H1 (cell line): ENCODE data around the gene PPP4R4. TPM values are rescaled to one million over a fixed set of nuclear protein-coding genes. Genes with fewer than 3 reads are reported as not detected.

Source experiments
- CTCF ChIA-PET: fragments of 300-600 bp; sonication (Branson Sonifier 250); formaldehyde crosslinking; loops from one replicate; lab custom pipeline; 2021; ENCODE audit not compliant: partially characterized antibody; lab: Charles Lee
- POLR2A ChIA-PET: fragments of 300-600 bp; sonication (Branson Sonifier 250); formaldehyde crosslinking; loops from one replicate; lab custom pipeline; 2021; ENCODE audit warnings: inconsistent platforms; ENCODE audit not compliant: partially characterized antibody; lab: Charles Lee
- DNase-seq, 2 experiments: peaks; one replicate each; pipeline versions ENCODE4 v3.0.0 to v3.0.0-alpha.2; 2010 to 2022; ENCODE audit warnings: low spot score in 2 of 2, low read depth in 1 of 2, mixed read lengths in 1 of 2
- FAIRE-seq: peaks from 2 replicates; lab custom pipeline; 2011; peaks lifted over from hg19 to GRCh38; lab: Jason Lieb, UNC
- H2AFZ ChIP-seq: 2 replicates; pipeline ENCODE4 v1.8.1; 2012; ENCODE audit warnings: low read length, inconsistent platforms
- H2AK5ac ChIP-seq: 2 replicates; pipeline ENCODE4 v1.6.1; 2013; ENCODE audit warnings: low read depth, low read length
- H2BK120ac ChIP-seq: replicated peaks from 2 replicates; pipeline ENCODE3; 2013; ENCODE audit warnings: low read depth, low read length, inconsistent platforms
- H2BK12ac ChIP-seq: 2 replicates; pipeline ENCODE4 v1.6.1; 2013; ENCODE audit warnings: low read depth, low read length
- H2BK15ac ChIP-seq: 2 replicates; pipeline ENCODE4 v1.6.1; 2013; ENCODE audit warnings: low read length
- H2BK20ac ChIP-seq: 2 replicates; pipeline ENCODE4 v1.6.1; 2013; ENCODE audit warnings: low read length
- H2BK5ac ChIP-seq: 2 replicates; pipeline ENCODE4 v1.6.1; 2013; ENCODE audit warnings: low read depth, low read length
- H3K14ac ChIP-seq: 2 replicates; pipeline ENCODE4 v1.6.1; 2013; ENCODE audit warnings: inconsistent platforms; ENCODE audit not compliant: insufficient read length
- H3K18ac ChIP-seq: 2 replicates; pipeline ENCODE4 v1.6.1; 2013; ENCODE audit warnings: low read length; ENCODE audit errors: extremely low read depth
- H3K23ac ChIP-seq: 2 replicates; pipeline ENCODE4 v1.6.1; 2013; ENCODE audit warnings: inconsistent platforms; ENCODE audit not compliant: insufficient read length
- H3K23me2 ChIP-seq: 2 replicates; pipeline ENCODE4 v1.6.1; 2013; ENCODE audit warnings: low read depth, low read length
- H3K27ac ChIP-seq: 2 replicates; pipeline ENCODE4 v1.6.1; 2011; ENCODE audit warnings: low read depth, low read length, inconsistent platforms
- H3K27me3 ChIP-seq, 4 experiments: replicated peaks in 1 of 4; 1 replicate in 1 of 4; 2 replicates in 3 of 4; pipeline versions ENCODE4 v1.6.1 to v1.8.1; 2011 to 2013; ENCODE audit warnings: low read length in 3 of 4, mild to moderate bottlenecking in 3 of 4, inconsistent platforms in 2 of 4, mixed read lengths in 2 of 4, moderate library complexity in 1 of 4; ENCODE audit not compliant: control insufficient read depth in 3 of 4, insufficient read depth in 3 of 4; ENCODE audit errors: extremely low read depth in 1 of 4
- H3K36me3 ChIP-seq, 4 experiments: 2 replicates each; pipeline versions ENCODE4 v1.6.1 to v1.8.1; 2011 to 2013; ENCODE audit warnings: mild to moderate bottlenecking in 4 of 4, low read length in 3 of 4, moderate library complexity in 2 of 4, control low read depth in 1 of 4, inconsistent platforms in 1 of 4; ENCODE audit not compliant: insufficient read depth in 4 of 4, control insufficient read depth in 2 of 4
- H3K4ac ChIP-seq: replicated peaks from 2 replicates; pipeline ENCODE3; 2013; ENCODE audit warnings: low read length, low read depth, mixed read lengths, inconsistent platforms; ENCODE audit not compliant: insufficient read length
- H3K4me1 ChIP-seq, 4 experiments: replicated peaks in 1 of 4; 1 replicate in 1 of 4; 2 replicates in 3 of 4; pipeline versions ENCODE4 v1.6.1 to v1.8.1; 2011 to 2013; ENCODE audit warnings: low read length in 3 of 4, inconsistent platforms in 2 of 4, mixed read lengths in 1 of 4; ENCODE audit not compliant: insufficient read depth in 4 of 4, control insufficient read depth in 3 of 4
- H3K4me2 ChIP-seq, 2 experiments: 2 replicates each; pipeline versions ENCODE4 v1.6.1 to v1.8.1; 2011 to 2013; ENCODE audit warnings: low read depth in 2 of 2, low read length in 2 of 2, control low read depth in 1 of 2, inconsistent platforms in 1 of 2, mild to moderate bottlenecking in 1 of 2; ENCODE audit not compliant: insufficient read depth in 1 of 2
- H3K4me3 ChIP-seq, 4 experiments: fragments of 200-600, 300-600 bp in 1 of 4; sonication (generic), shearing (Covaris generic), sonication (Bioruptor Twin) in 1 of 4; 2 replicates each; pipeline versions ENCODE4 v1.5.1 to v1.8.1; 2011 to 2016; ENCODE audit warnings: low read length in 4 of 4, low read depth in 3 of 4, control low read depth in 2 of 4, inconsistent platforms in 2 of 4, mild to moderate bottlenecking in 2 of 4, mixed read lengths in 1 of 4, moderate library complexity in 1 of 4; ENCODE audit not compliant: insufficient read depth in 2 of 4; ENCODE audit errors: extremely low read depth in 1 of 4
- H3K56ac ChIP-seq: replicated peaks from 2 replicates; pipeline ENCODE3; 2013; ENCODE audit warnings: low read depth, mild to moderate bottlenecking, mixed read lengths, low read length, inconsistent platforms; ENCODE audit not compliant: insufficient read length
- H3K79me1 ChIP-seq: 2 replicates; pipeline ENCODE4 v1.6.1; 2013; ENCODE audit warnings: low read depth, low read length, control low read depth
- H3K79me2 ChIP-seq, 2 experiments: 2 replicates each; pipeline versions ENCODE4 v1.6.1 to v1.8.1; 2012 to 2013; ENCODE audit warnings: low read length in 2 of 2, mild to moderate bottlenecking in 2 of 2, inconsistent platforms in 1 of 2; ENCODE audit not compliant: insufficient read depth in 2 of 2, control insufficient read depth in 1 of 2
- H3K9ac ChIP-seq, 4 experiments: replicated peaks in 1 of 4; 1 replicate in 1 of 4; 2 replicates in 3 of 4; pipeline versions ENCODE4 v1.6.1 to v1.8.1; 2011 to 2013; ENCODE audit warnings: low read depth in 3 of 4, low read length in 3 of 4, control low read depth in 2 of 4, mild to moderate bottlenecking in 2 of 4, moderate library complexity in 2 of 4, inconsistent platforms in 1 of 4; ENCODE audit errors: extremely low read depth in 1 of 4
- H3K9me3 ChIP-seq, 2 experiments: 2 replicates each; pipeline versions ENCODE4 v1.6.1 to v1.8.1; 2012 to 2013; ENCODE audit warnings: mild to moderate bottlenecking in 2 of 2, moderate library complexity in 2 of 2, control low read depth in 1 of 2, inconsistent platforms in 1 of 2, low read depth in 1 of 2, low read length in 1 of 2, mixed read lengths in 1 of 2; ENCODE audit not compliant: insufficient read depth in 2 of 2
- H4K20me1 ChIP-seq, 2 experiments: replicated peaks in 1 of 2; 2 replicates each; pipeline versions ENCODE3 to v1.8.1; 2011 to 2013; ENCODE audit warnings: inconsistent platforms in 2 of 2, low read length in 2 of 2, mild to moderate bottlenecking in 1 of 2; ENCODE audit not compliant: insufficient read depth in 2 of 2, control insufficient read depth in 1 of 2
- H4K5ac ChIP-seq: 2 replicates; pipeline ENCODE4 v1.6.1; 2013; ENCODE audit warnings: low read length, low read depth, mixed read lengths, inconsistent platforms; ENCODE audit not compliant: insufficient read length
- H4K8ac ChIP-seq: 2 replicates; pipeline ENCODE4 v1.8.0; 2013; ENCODE audit warnings: mild to moderate bottlenecking, moderate library complexity, low read length, inconsistent platforms; ENCODE audit not compliant: insufficient read depth; ENCODE audit errors: extremely low read depth
- H4K91ac ChIP-seq: replicated peaks from 2 replicates; pipeline ENCODE3; 2013; ENCODE audit warnings: low read length, mixed read lengths, inconsistent platforms; ENCODE audit not compliant: insufficient read length
- CBX5 ChIP-seq: fragments of 300-800, 300-1000 bp; sonication (generic); IDR thresholded peaks from 2 replicates; pipeline ENCODE4 v1.7.1; 2016; ENCODE audit warnings: antibody characterized with exemption, low read length, low read depth
- CTBP2 ChIP-seq: IDR thresholded peaks from 2 replicates; pipeline ENCODE4 v1.7.0; 2011; ENCODE audit warnings: borderline replicate concordance, mild to moderate bottlenecking, moderate library complexity, mixed read lengths, low read length; ENCODE audit not compliant: insufficient read depth, insufficient read length
- E2F6 ChIP-seq: IDR thresholded peaks from 2 replicates; pipeline ENCODE4 v1.6.1; 2012; ENCODE audit warnings: inconsistent platforms
- EP300 ChIP-seq, 2 experiments: IDR thresholded peaks; 1 replicate in 1 of 2; 2 replicates in 1 of 2; pipeline ENCODE4 v1.6.1; 2011 to 2012; ENCODE audit warnings: low read depth in 2 of 2, low read length in 2 of 2, mild to moderate bottlenecking in 2 of 2, borderline replicate concordance in 1 of 2, inconsistent platforms in 1 of 2, moderate library complexity in 1 of 2
- GTF2F1 ChIP-seq: IDR thresholded peaks from 2 replicates; pipeline ENCODE4 v1.6.1; 2012; ENCODE audit warnings: low read depth, low read length, improper control_type of control experiment, borderline replicate concordance
- KDM1A ChIP-seq: fragments of 200-600, 300-600 bp; sonication (generic); IDR thresholded peaks from 2 replicates; pipeline ENCODE4 v1.7.1; 2016; ENCODE audit warnings: mild to moderate bottlenecking, low read length, borderline replicate concordance
- MAFK ChIP-seq: IDR thresholded peaks from 2 replicates; pipeline ENCODE4 v1.6.1; 2012; ENCODE audit warnings: low read depth, mild to moderate bottlenecking, improper control_type of control experiment, low read length
- POLR2AphosphoS5 ChIP-seq: IDR thresholded peaks from 2 replicates; pipeline ENCODE4 v1.6.1; 2011; ENCODE audit warnings: low read depth, low read length
- POU5F1 ChIP-seq: IDR thresholded peaks from 2 replicates; pipeline ENCODE4 v1.6.1; 2011; ENCODE audit warnings: low read depth, mild to moderate bottlenecking, low read length, moderate library complexity
- RFX5 ChIP-seq: IDR thresholded peaks from 2 replicates; pipeline ENCODE4 v1.6.1; 2011; ENCODE audit warnings: low read depth, low read length, improper control_type of control experiment, borderline replicate concordance
- RXRA ChIP-seq: IDR thresholded peaks from 2 replicates; pipeline ENCODE4 v1.6.1; 2011; ENCODE audit warnings: low read depth, mild to moderate bottlenecking, low read length, moderate library complexity; ENCODE audit not compliant: insufficient read depth
- SUZ12 ChIP-seq: fragments of 200-600 bp; sonication (generic); IDR thresholded peaks from 2 replicates; pipeline ENCODE4 v1.6.1; 2012; ENCODE audit warnings: mild to moderate bottlenecking, inconsistent platforms, low read length, moderate library complexity, mixed read lengths
- ZNF274 ChIP-seq: IDR thresholded peaks from 2 replicates; pipeline ENCODE4 v1.7.0; 2012; ENCODE audit warnings: low read length, borderline replicate concordance; ENCODE audit errors: extremely low read depth
- WGBS, 2 experiments: shearing (Covaris generic) in 1 of 2; methylation state at CpG; one replicate each; pipeline versions ENCODE4 v1.1.6 to v1.1.7; 2013 to 2015; ENCODE audit warnings: low lambda C conversion rate in 2 of 2, mixed read lengths in 2 of 2, inconsistent platforms in 1 of 2, low coverage in 1 of 2, missing lambda C conversion rate in 1 of 2; ENCODE audit not compliant: insufficient replicate concordance in 2 of 2, insufficient coverage in 1 of 2, insufficient read length in 1 of 2; ENCODE audit errors: extremely low coverage in 1 of 2, missing lambda C conversion rate in 1 of 2; 5-methylcytosine and 5-hydroxymethylcytosine counted together
- polyA plus RNA-seq, 7 experiments: library from polyadenylated mRNA; depleted of rRNA in 3 of 7; stranded (reverse) in 5 of 7; unstranded in 2 of 7; fragments of >200 nt in 5 of 7; fragments of 200-250 nt in 2 of 7; gene quantifications; 1 replicate in 5 of 7; 2 replicates in 1 of 7; 4 replicates in 1 of 7; pipeline versions ENCODE4 v1.2.1 to v1.2.3, GENCODE V29; 2011 to 2013; ENCODE audit warnings: missing spikeins in 2 of 7, mixed read lengths in 2 of 7
- total RNA-seq: library from RNA; stranded (reverse); fragmentation: NEBNext Ultra II Directional; extraction: Animal tissue kit (Norgen Biotek cat#: 25700); gene quantifications from 2 replicates; pipeline ENCODE4 v1.2.1, GENCODE V29; 2021

The PPP4R4 gene
- total and polyA plus RNA-seq, 2 of the 8 experiments (the other 6 are each of a cell fraction or from before 2014, with no cell fraction given): 3.3 to 9.6 TPM

- Histone ChIP-seq H2BK5ac (no peak overlapping the region), H4K8ac (no peak overlapping the region), H2BK12ac (no peak overlapping the region), H3K79me1 (no peaks in the 10 kb centered on the region), H3K9ac (no peak overlapping the region), H4K5ac (no peak overlapping the region), H2BK15ac (no peak overlapping the region; the same call in 1 of the 2 replicates), H3K36me3 (no peaks in the 10 kb centered on the region), H3K56ac (no peak overlapping the region), H3K4me2 (no peak overlapping the region), H4K91ac (no peak overlapping the region), H3K79me2 (no peaks in the 10 kb centered on the region), H3K23ac (no peak overlapping the region), H3K4me3 (no peak overlapping the region), H3K27ac (no peak overlapping the region), H3K14ac (no peak overlapping the region), H3K4ac (no peak overlapping the region), H4K20me1 (no peaks in the 10 kb centered on the region), H2BK120ac (no peak overlapping the region), H2AFZ (no peak overlapping the region), H3K4me1 (peaks cover 7 to 17% (median 15%) of the 10 kb centered on the region in 4 experiments; a peak in 6 of 7 replicates), H3K27me3 (no peaks in the 10 kb centered on the region), H3K23me2 (no peaks in the 10 kb centered on the region), H3K9me3 (no peaks in the 10 kb centered on the region), H2AK5ac (no peak overlapping the region), H2BK20ac (no peak overlapping the region), H3K18ac (no peak overlapping the region)
- 91% methylated on average over 3 of the region's 3 CpGs; no CpG with 5 or more reads in 1 of the 2 experiments for WGBS, 2 experiments
- CTCF ChIA-PET: interaction anchor here (0.5 to 9.2 kb wide), 38 partner anchors 10 to 937 kb away, joined by 3 to 148 read pairs (median 5); partner anchors contain the start of genes CCDC197 and IFI27L2
- POLR2A ChIA-PET: interaction anchor here (0.9 kb wide), 2 partner anchors 13 to 52 kb away, joined by 3 read pairs; partner anchors contain the start of gene IFI27L2
- FAIRE-seq: no peak
- peak in 1 of 2 experiments; percentile 8 for DNase-seq
- TF ChIP-seq KDM1A (no peak), GTF2F1 (no peak), POU5F1 (no peak), CTBP2 (no peak), E2F6 (no peak), EP300 (IDR thresholded peaks at IDR 0.05; ENCODE audit: borderline replicate concordance in 1 of 2, low read depth in 2 of 2, low read length in 2 of 2) (no peak), ZNF274 (no peak), MAFK (no peak), POLR2AphosphoS5 (no peak), SUZ12 (no peak), RXRA (no peak), RFX5 (no peak), CBX5 (no peak)
Observed at GRCh38 chr14:94142247-94142646, 31.9 kb upstream of the PPP4R4 start.
